KOPT-K1 (cell line): ENCODE measurements around the gene CCDC88C.
"Not testable (repeated sequence)": the region's sequence is repeated elsewhere in the genome, so short reads cannot be mapped to it uniquely, and the experiment has no call there.

Source experiments
- H3K27ac ChIP-seq: fragments of 200-600 bp; sonication (generic); 2 replicates; pipeline ENCODE4 v1.5.1; 2016; ENCODE audit warnings: antibody characterized with exemption, mild to moderate bottlenecking, low read depth, low read length; ENCODE audit not compliant: poor library complexity, severe bottlenecking
- H3K36me3 ChIP-seq: fragments of 200-600 bp; sonication (generic); 2 replicates; pipeline ENCODE4 v1.5.1; 2017; ENCODE audit warnings: antibody characterized with exemption, mild to moderate bottlenecking, low read length, moderate library complexity; ENCODE audit not compliant: insufficient read depth
- H3K9me3 ChIP-seq: fragments of 200-600 bp; sonication (generic); 2 replicates; pipeline ENCODE4 v1.5.1; 2017; ENCODE audit warnings: antibody characterized with exemption, low read length, mild to moderate bottlenecking; ENCODE audit not compliant: insufficient read depth, poor library complexity, severe bottlenecking

The CCDC88C gene, protein sequence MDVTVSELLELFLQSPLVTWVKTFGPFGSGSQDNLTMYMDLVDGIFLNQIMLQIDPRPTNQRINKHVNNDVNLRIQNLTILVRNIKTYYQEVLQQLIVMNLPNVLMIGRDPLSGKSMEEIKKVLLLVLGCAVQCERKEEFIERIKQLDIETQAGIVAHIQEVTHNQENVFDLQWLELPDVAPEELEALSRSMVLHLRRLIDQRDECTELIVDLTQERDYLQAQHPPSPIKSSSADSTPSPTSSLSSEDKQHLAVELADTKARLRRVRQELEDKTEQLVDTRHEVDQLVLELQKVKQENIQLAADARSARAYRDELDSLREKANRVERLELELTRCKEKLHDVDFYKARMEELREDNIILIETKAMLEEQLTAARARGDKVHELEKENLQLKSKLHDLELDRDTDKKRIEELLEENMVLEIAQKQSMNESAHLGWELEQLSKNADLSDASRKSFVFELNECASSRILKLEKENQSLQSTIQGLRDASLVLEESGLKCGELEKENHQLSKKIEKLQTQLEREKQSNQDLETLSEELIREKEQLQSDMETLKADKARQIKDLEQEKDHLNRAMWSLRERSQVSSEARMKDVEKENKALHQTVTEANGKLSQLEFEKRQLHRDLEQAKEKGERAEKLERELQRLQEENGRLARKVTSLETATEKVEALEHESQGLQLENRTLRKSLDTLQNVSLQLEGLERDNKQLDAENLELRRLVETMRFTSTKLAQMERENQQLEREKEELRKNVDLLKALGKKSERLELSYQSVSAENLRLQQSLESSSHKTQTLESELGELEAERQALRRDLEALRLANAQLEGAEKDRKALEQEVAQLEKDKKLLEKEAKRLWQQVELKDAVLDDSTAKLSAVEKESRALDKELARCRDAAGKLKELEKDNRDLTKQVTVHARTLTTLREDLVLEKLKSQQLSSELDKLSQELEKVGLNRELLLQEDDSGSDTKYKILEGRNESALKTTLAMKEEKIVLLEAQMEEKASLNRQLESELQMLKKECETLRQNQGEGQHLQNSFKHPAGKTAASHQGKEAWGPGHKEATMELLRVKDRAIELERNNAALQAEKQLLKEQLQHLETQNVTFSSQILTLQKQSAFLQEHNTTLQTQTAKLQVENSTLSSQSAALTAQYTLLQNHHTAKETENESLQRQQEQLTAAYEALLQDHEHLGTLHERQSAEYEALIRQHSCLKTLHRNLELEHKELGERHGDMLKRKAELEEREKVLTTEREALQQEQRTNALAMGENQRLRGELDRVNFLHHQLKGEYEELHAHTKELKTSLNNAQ (N-terminal part only)

DNA sequence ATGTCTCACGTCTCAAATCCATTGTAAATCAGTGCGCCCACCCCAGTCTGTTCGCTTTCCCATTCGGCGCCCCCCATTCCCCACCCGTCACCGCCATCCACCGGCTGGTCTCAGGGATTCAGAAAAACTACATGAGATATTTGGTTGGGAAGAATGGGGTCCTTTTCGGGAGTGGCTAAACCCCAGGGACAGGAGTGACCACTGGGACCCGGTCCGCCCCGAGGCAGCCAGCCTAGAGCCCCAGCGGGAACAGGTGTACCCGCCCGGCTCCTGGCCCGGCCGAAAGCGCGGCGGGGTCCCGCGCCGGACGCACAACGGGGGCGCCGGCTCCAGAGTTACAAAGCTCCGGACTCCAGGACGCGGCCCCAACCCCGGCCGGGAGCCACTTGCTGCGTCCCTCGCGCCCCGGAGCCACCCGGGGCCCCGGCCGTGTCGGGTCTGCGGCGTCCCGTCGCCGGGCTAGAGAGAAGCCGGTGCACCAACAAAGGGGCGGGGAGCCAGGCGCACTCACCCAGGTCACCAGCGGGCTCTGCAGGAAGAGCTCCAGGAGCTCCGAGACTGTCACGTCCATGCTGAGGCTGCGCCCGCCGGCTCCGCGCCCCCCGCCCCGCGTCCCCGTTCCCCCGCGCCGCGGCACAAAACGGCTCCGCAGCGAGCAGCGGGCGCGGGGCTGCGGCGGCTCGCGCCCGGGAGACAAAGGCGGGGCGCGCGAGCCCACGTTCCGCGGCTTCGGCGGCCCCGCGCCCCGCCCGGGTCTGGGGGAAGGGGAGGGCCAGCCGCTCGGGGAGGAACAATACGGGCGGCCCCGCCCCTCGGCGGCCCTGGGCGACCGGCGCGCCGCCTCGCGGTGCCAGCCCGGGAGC lies at the start of gene CCDC88C:
CCDC88C (minus strand) TSS at position 701 of the 863 bp plus-strand sequence; CDS start at position 571, 130 bp downstream.
- Histone ChIP-seq H3K9me3 (no peaks in the 10 kb centered on the region), H3K36me3 (peaks cover 32% of the 10 kb centered on the region), H3K27ac (peak within 1 kb of the TSS; percentile 96)

DNA sequence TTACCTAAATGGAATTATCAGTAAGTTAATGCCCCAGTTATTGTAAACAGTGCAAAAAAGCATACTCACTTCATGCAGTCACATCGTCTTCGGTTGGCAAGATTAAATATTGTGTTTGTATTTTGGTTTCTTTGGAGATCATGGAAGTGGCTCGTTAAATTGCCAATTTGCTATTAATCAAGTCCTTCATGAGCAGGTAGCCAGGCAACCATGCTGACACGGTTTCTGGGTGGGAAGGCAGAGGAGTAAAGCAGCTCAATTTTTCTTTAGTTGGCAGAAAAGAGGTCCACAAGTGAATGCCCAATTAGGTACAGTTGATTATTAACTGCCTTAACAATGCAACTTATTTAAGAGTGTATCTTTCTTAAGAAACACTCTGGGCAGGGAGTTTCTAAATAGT lies 48.6 kb upstream of the CCDC88C start:
- no peak overlapping the region for H3K27ac ChIP-seq
- H3K9me3 ChIP-seq = no peaks in the 10 kb centered on the region
- H3K36me3 ChIP-seq = peaks cover 99% of the 10 kb centered on the region

DNA sequence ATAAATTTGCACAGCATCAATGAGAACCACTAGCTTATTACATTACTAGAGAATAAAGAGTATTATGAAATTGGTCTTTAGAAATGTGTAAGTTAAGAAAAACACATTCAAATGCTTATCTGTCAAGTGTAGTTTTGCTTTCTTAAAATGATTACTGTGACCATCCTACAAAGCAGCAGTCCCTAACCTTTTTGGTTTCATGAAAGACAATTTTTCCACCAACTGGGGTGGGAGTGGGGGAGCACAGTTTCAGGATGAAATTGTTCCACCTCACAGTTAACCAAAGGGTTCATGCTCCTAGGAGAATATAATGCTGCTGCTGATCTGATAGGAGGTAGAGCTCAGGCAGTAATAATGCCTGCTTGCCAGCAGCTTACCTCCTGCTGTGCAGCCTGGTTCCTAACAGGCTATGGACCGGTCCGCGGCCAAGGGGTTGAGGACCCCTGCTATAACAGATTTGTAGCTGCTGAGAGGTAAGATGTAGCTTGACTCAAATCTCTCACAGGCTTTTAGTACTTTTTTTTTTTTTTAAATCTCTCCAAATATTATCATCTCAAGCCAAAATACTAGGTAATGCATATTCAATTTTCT lies 47.1 kb upstream of the CCDC88C start:
- no peak overlapping the region for H3K27ac ChIP-seq
- H3K9me3 ChIP-seq = no peaks in the 10 kb centered on the region
- peaks cover 100% of the 10 kb centered on the region for H3K36me3 ChIP-seq

DNA sequence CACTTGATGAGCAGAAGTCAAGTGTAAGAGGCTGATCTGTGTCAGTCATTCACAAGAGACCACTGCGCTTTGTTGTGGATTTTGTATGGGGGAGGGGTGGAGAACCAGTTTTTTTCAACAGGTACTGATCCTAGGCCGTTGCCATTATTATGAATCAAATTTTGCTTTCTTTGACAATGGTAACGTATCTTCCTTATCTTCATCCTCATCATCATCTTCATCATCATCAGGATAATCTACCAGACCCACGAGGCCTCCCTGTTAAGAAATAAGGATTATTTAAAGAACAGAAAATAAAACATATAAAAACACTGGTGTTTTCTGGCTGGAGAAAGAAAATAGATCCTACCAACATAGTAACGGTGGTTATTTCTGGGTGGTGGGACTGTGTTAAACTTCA lies 41.0 kb upstream of the CCDC88C start:
- Histone ChIP-seq H3K9me3 (no peaks in the 10 kb centered on the region), H3K36me3 (peaks cover 99% of the 10 kb centered on the region), H3K27ac (no peak overlapping the region)

DNA sequence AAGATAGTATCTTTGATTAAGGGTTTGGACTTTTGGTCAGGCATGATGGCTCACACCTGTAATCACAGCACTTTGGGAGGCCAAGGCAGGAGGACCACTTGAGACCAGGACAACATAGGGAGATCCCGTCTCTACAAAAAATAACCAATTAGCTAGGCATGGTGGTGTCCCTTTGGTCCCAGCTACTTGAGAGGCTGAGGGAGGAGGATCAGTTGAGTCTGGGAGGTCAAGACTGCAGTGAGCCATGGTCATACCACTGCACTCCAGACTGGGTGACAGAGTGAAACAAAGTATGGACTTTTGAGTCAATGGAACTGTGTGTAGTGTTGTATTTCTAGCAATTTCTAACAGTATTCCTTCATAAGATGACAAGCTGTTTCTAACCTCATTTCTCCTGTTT lies 38.7 kb upstream of the CCDC88C start:
- Histone ChIP-seq H3K36me3 (peaks cover 77% of the 10 kb centered on the region), H3K9me3 (no peaks in the 10 kb centered on the region), H3K27ac (no peak overlapping the region)

DNA sequence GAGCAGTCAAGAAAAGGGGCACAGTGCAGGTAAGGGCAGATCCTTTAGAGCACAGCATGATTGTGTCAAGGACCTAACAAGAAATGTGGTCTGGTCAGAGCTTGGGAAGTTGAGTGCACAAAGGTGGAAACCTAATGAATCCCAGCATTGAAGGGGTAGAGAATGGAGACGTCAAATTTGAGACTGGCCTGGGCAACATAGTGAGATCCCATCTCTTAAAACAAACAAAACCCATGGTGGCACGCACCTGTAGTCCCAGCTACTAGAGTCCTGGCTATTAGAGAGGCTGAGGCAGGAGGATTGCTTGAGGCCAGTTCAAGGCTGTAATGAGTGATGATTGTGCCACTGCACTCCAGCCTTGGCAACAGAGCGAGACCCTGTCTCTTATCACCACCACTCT lies 37.0 kb upstream of the CCDC88C start:
- H3K27ac ChIP-seq = no peak overlapping the region
- peaks cover 60% of the 10 kb centered on the region for H3K36me3 ChIP-seq
- H3K9me3 ChIP-seq = no peaks in the 10 kb centered on the region

DNA sequence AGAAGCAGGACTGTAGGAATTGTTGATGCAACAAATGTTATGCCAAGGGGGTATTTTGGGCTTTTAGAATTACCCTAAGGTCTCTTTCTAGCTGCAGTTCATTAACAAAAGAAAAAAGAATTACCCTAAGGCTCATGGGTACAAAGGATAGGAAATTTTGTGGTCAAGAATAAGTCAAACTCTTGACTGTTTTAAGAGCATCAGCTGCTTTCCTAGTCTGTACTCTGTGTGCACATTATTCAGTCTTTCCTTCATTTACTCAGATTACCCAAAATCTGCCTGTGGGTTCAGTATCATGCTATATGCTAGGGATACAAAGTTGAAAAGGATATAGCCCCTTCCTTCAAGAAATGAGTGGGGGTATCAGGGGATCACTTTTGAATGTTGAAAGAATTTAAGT lies 36.5 kb upstream of the CCDC88C start:
- H3K9me3 ChIP-seq = no peaks in the 10 kb centered on the region
- H3K27ac ChIP-seq = no peak overlapping the region
- H3K36me3 ChIP-seq = peaks cover 55% of the 10 kb centered on the region

DNA sequence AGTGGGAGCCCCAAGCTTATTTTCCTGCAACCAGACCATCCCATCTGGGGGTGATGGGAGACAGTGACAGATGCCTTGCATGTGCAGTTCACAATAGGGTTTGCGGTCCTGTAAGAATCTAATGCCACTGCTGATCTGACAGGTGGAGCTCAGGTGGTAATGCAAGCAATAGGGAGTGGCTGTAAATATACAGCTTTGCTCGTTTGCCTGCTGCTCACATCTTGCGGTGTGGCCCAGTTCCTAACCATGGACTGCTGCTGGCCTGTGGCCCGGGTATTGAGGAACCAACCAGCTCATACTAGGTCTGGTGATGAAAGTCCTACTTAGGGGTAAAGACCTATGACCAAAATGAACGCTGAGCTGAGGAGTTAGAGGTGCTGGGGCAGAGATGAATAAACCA lies 36.1 kb upstream of the CCDC88C start:
- Histone ChIP-seq H3K27ac (no peak overlapping the region), H3K36me3 (peaks cover 51% of the 10 kb centered on the region), H3K9me3 (no peaks in the 10 kb centered on the region)

DNA sequence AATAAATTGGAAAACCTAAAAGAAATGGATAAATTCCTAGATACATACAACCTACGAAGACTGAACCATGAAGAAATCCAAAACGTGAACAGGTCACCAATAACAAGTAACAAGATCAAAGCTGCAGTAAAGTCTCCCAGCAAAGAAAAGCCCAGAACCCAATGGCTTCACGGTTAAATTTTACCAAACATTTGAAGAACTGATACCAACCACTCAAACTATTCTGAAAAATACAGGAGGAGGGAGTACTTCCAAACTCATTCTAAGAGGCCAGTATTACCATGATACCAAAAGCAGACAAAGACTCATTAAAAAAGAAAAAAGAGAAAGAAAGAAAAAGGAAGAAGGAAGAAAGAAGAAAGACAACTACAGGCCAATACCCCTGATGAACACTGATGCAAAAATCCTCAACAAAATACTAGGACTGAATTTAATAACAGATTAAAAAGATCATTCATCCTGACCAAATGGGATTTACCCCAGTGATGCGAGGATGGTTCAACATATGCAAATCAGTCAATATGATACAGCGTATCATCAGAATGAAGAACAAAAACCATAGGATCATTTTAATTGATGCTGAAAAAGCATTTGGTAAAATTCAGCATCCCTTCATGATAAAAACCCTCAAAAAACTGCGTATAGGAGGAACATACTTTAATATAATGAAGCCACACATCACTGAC lies 26.9 kb upstream of the CCDC88C start:
- Histone ChIP-seq H3K27ac (no peak overlapping the region), H3K9me3 (peaks cover 7% of the 10 kb centered on the region), H3K36me3 (no peaks in the 10 kb centered on the region)

DNA sequence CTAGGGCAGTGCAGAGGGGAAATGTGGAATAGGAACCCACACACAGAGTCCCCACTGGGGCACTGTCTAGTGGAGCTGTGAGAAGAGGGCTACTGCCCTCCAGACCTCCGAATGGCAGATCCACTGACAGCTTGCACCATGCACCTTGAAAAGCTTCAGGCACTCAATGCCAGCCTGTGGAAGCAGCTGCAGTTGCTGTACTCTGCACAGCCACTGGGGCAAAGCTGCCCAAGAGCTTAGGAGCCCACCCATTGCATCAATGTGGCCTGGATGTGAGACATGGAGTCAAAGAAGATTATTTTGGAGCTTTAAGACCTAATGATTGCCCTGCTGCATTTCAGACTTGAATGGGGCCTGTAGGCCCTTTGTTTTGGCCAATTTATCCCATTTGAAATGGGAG lies 21.7 kb upstream of the CCDC88C start:
- Histone ChIP-seq H3K36me3 (no peaks in the 10 kb centered on the region), H3K9me3 (peaks cover 26% of the 10 kb centered on the region), H3K27ac (no peak overlapping the region)

DNA sequence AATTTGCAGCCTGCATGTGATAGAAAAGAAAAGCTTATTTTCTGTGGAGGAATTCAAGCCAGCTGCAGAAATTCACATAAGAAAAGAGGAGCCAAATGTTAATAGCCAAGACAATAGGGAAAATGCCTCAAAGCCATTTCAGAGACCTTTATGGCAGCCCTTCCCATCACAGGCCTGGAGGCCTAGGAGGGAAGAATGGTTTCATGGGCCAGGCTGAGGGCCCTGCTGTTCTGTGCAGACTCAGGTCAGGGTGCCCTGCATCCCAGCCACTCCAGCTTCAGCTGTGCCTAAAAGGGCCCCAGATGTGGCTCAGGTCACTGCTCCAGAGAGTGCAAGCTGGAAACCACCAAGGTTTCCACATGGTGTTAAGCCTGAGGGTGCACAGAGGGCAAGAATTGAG lies 21.2 kb upstream of the CCDC88C start:
- Histone ChIP-seq H3K27ac (no peak overlapping the region), H3K9me3 (peaks cover 26% of the 10 kb centered on the region)

DNA sequence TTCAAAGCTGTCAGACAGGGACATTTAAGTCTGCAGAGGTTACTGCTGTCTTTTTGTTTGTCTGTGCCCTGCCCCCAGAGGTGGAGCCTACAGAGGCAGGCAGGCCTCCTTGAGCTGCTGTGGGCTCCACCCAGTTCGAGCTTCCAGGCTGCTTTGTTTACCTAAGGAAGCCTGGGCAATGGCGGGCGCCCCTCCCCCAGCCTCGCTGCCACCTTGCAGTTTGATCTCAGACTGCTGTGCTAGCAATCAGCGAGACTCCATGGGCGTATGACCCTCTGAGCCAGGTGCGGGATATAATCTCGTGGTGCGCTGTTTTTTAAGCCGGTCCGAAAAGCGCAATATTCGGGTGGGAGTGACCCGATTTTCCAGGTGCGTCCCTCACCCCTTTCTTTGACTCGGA lies 18.6 kb upstream of the CCDC88C start:
- not testable (repeated sequence) for H3K36me3 ChIP-seq, H3K27ac ChIP-seq
- peaks cover 26% of the 10 kb centered on the region for H3K9me3 ChIP-seq

More for the DNA sequence above, 21.2 kb upstream of the CCDC88C start:
- no peaks in the 10 kb centered on the region for H3K36me3 ChIP-seq

DNA sequence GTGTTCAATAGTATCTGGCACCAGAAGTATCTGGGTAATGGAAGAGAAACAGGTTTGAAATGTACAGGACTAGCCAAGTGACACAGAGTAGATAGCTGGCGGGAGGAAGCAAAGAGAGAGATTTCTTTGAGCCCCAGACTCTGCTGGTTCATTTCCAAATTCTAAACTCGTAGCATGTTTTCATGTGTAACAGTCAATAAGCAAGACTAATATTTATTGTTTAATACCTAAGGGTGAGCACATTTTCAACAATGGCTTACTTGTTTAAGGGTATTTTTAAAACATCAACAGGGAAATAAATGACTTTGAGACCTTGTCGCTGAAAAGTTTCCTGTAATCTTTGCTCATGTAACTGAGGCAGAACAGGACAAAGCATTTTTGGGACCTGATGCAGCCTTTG lies 11.8 kb upstream of the CCDC88C start:
- Histone ChIP-seq H3K9me3 (no peaks in the 10 kb centered on the region), H3K36me3 (no peaks in the 10 kb centered on the region), H3K27ac (no peak overlapping the region)
